ENCODE data around the gene GRIN1.

GRCh38 chr9:137165250-137165836, 26.4 kb downstream of the GRIN1 start:
- no peak for TF ChIP-seq POU2F2 (IDR thresholded peaks at IDR 0.05; ENCODE audit: low read depth, low read length)
- no peak for TF ChIP-seq POLR2AphosphoS5 (IDR thresholded peaks at IDR 0.05; ENCODE audit: low read depth, low read length)
- no peak for TF ChIP-seq TAF1 (IDR thresholded peaks at IDR 0.05; ENCODE audit: low read depth, low read length)
- TF ChIP-seq POLR2A (IDR thresholded peaks at IDR 0.05; ENCODE audit: low read depth, low read length): no peak
